K562 (cell line): Measurements from ENCODE around the gene TCF12. TPM values are rescaled to one million over a fixed set of nuclear protein-coding genes. Genes with fewer than 3 reads are reported as not detected.

Source experiments
- REST ChIP-seq, 2 experiments: fragments of 450-650 bp; formaldehyde crosslinking in 1 of 2; IDR thresholded peaks; 2 replicates each; pipeline versions ENCODE4 v1.4.0 to v1.6.1; 2014 to 2020; ENCODE audit warnings: mild to moderate bottlenecking in 2 of 2, borderline replicate concordance in 1 of 2, low read depth in 1 of 2
- TAF9B ChIP-seq: fragments of 450-650 bp; IDR thresholded peaks from 2 replicates; pipeline ENCODE4 v1.6.1; 2018; ENCODE audit warnings: mild to moderate bottlenecking; ENCODE audit not compliant: partially characterized antibody
- polyA plus RNA-seq, 8 experiments: library from polyadenylated mRNA; depleted of rRNA in 4 of 8; stranded (reverse) in 5 of 8; unstranded in 3 of 8; fragments of >200 nt; fragmentation: Nextera tagmentation in 2 of 8; fragmentation: Illumina TruSeq in 1 of 8; extraction: Ambion mirVana in 2 of 8; extraction: Trizol in 1 of 8; gene quantifications; 2 replicates each; pipeline versions ENCODE4 v1.2.1 to v1.2.3, GENCODE V29; 2011 to 2014; ENCODE audit warnings: inconsistent platforms in 1 of 8, missing spikeins in 1 of 8
- total RNA-seq, 7 experiments: library from RNA; depleted of rRNA in 6 of 7; stranded (reverse); fragments of >200 nt in 6 of 7; fragmentation: Illumina TruSeq in 2 of 7; extraction: Trizol in 2 of 7; gene quantifications; 2 replicates each; pipeline versions ENCODE4 v1.2.1 to v1.2.3, GENCODE V29; 2011 to 2021; ENCODE audit warnings: low replicate concordance in 1 of 7

Gene TCF12
- total and polyA plus RNA-seq, 9 of the 15 experiments (the other 6 are each of a cell fraction or from before 2014, with no cell fraction given) = 10.5 to 132 (median 52.9) TPM

GRCh38 chr15:56890038-56890437 is 28.4 kb upstream of the TCF12 start (continued):
- TF ChIP-seq REST (IDR thresholded peaks at IDR 0.05; ENCODE audit: borderline replicate concordance) (no peak), REST (CRISPR knock-in tag; IDR thresholded peaks at IDR 0.05; ENCODE audit: low read depth) (no peak), TAF9B (no peak)
